AG09309 (cell line): ENCODE measurements around the gene CYRIA.

Source experiments
- DNase-seq: peaks from one replicate; pipeline ENCODE4 v3.0.0-alpha.2; 2010; ENCODE audit warnings: low read depth
- H3K4me3 ChIP-seq: 2 replicates; pipeline ENCODE4 v1.5.1; 2011; ENCODE audit warnings: mild to moderate bottlenecking, low read depth, low read length, moderate library complexity; ENCODE audit not compliant: control insufficient read depth
- TF ChIP-seq, protein P1 (sequence below): IDR thresholded peaks from 2 replicates; pipeline ENCODE4 v1.5.1; 2011; ENCODE audit warnings: mild to moderate bottlenecking, low read depth, low read length, inconsistent platforms; ENCODE audit not compliant: insufficient read depth, control insufficient read depth; ENCODE audit errors: missing control alignments

CYRIA gene

GRCh38 chr2:16684676-16685339 lies 19.2 kb upstream of the CYRIA start:
- TF ChIP-seq, protein P1, sequence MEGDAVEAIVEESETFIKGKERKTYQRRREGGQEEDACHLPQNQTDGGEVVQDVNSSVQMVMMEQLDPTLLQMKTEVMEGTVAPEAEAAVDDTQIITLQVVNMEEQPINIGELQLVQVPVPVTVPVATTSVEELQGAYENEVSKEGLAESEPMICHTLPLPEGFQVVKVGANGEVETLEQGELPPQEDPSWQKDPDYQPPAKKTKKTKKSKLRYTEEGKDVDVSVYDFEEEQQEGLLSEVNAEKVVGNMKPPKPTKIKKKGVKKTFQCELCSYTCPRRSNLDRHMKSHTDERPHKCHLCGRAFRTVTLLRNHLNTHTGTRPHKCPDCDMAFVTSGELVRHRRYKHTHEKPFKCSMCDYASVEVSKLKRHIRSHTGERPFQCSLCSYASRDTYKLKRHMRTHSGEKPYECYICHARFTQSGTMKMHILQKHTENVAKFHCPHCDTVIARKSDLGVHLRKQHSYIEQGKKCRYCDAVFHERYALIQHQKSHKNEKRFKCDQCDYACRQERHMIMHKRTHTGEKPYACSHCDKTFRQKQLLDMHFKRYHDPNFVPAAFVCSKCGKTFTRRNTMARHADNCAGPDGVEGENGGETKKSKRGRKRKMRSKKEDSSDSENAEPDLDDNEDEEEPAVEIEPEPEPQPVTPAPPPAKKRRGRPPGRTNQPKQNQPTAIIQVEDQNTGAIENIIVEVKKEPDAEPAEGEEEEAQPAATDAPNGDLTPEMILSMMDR, result no peak
- no peak for DNase-seq
- H3K4me3 ChIP-seq, result no peak overlapping the region

DNA sequence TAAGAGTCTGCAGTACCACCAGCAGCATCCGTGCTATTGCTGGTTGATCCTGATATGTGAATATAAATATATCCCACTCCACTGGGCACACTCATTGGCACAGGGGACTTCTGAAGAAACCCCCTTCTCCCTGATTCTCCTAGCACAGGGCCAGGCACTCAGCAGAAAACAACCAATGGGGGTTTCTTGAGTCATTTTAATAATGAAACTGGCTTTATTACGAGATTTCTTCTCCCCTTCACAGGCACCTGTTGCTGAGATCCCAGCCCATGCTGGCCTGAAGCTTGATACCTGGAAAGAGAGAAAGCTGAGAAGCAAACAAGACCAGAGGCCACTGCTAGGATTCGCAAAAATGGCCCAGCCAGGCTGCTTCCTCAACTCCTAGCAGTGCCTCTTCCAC lies 17.9 kb upstream of the CYRIA start:
- TF ChIP-seq, protein P1, result no peak
- no peak overlapping the region for H3K4me3 ChIP-seq
- DNase-seq, result no peak

GRCh38 chr2:16682431-16683118 lies 16.9 kb upstream of the CYRIA start:
- no peak overlapping the region for H3K4me3 ChIP-seq
- TF ChIP-seq, protein P1, result no peak
- no peak for DNase-seq

DNA sequence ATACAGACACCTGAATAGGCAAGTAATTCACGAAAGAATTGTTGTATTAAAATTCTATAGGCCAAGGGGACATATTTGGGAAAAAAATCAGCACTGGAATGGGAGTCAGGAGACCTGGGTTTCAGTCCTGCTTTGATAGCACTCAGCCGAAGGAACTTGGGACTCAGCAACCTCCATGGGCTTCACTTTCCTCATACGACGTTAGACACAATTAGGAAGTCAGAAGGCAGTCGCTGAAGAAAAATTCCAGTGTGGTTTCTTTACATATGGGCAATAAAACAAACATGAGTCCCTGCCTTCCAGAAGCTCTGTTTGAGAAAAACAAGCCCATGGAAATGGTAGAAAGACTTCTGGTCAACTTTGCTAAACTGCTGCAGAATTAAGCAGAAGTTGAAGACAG lies 15.1 kb upstream of the CYRIA start:
- TF ChIP-seq, protein P1, result no peak
- no peak for DNase-seq
- H3K4me3 ChIP-seq, result no peak overlapping the region

- TF ChIP-seq, protein P1, result no peak
- no peak overlapping the region for H3K4me3 ChIP-seq
- no peak for DNase-seq
These were observed 14.7 kb upstream of the CYRIA start for GRCh38 chr2:16680304-16680703.

- no peak overlapping the region for H3K4me3 ChIP-seq
- TF ChIP-seq, protein P1, result no peak
- DNase-seq, result no peak
These were observed 13.3 kb upstream of the CYRIA start for GRCh38 chr2:16678964-16679363.
